Activated naive CD4-positive, alpha-beta T cell treated with anti-CD3 and anti-CD28 coated beads, Interleukin-2, amount 10 ng/mL, durations not matched to agents 7 days and 5 days (primary cell): ENCODE data around the gene P2RY8.
A peak's percentile ranks its signal among the peaks of the same experiment; 100 is the strongest.
"Not testable (repeated sequence)": the region's sequence is repeated elsewhere in the genome, so short reads cannot be mapped to it uniquely, and the experiment has no call there.

Experiments used
- CTCF ChIA-PET: fragments of 350-600 bp; sonication (Branson Sonifier 250); formaldehyde crosslinking; loops from one replicate; lab custom pipeline; 2021; ENCODE audit warnings: antibody characterized with exemption; lab: Charles Lee
- DNase-seq: peaks from one replicate; pipeline ENCODE4 v3.0.0-alpha.2; 2020
- H3K27ac Mint-ChIP-seq: one replicate; pipeline ENCODE4 v1.8.0; 2021; ENCODE audit warnings: mild to moderate bottlenecking, moderate library complexity, mixed read lengths
- H3K27me3 Mint-ChIP-seq: one replicate; pipeline ENCODE4 v1.8.0; 2021; ENCODE audit warnings: mild to moderate bottlenecking, mixed read lengths
- H3K36me3 Mint-ChIP-seq: one replicate; pipeline ENCODE4 v1.8.0; 2021; ENCODE audit warnings: mixed read lengths
- H3K4me1 Mint-ChIP-seq: one replicate; pipeline ENCODE4 v1.8.0; 2021; ENCODE audit warnings: mixed read lengths
- H3K4me3 Mint-ChIP-seq: one replicate; pipeline ENCODE4 v1.8.0; 2021; ENCODE audit warnings: mild to moderate bottlenecking, moderate library complexity, mixed read lengths
- H3K9me3 Mint-ChIP-seq: one replicate; pipeline ENCODE4 v1.8.0; 2021; ENCODE audit warnings: mixed read lengths

The P2RY8 gene

DNA sequence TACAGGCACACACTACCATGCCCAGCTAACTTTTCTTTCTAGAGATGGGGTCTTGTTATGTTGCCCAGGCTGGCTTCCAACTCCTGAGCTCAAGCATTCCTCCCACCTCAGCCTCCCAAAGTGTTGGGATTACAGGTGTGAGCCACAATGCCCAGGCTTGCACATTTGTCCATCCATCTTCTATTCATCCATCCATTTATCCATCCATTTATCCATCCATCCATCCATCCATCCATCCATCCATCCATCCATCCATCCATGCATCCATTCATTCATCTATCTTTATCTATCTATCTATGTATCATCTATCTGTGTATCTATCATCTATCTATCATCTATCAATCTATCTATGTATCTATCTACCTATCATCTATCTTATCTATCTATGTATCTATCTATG, 20.5 kb upstream of the P2RY8 start:
- DNase-seq, H3K27me3 Mint-ChIP-seq, CTCF ChIA-PET, H3K4me3 Mint-ChIP-seq: not testable (repeated sequence)
- Mint-ChIP-seq H3K36me3 (peaks cover 20% of the 10 kb centered on the region), H3K27ac (peak overlapping the region; percentile 68), H3K9me3 (peaks cover 16% of the 10 kb centered on the region), H3K4me1 (peaks cover 66% of the 10 kb centered on the region)

DNA sequence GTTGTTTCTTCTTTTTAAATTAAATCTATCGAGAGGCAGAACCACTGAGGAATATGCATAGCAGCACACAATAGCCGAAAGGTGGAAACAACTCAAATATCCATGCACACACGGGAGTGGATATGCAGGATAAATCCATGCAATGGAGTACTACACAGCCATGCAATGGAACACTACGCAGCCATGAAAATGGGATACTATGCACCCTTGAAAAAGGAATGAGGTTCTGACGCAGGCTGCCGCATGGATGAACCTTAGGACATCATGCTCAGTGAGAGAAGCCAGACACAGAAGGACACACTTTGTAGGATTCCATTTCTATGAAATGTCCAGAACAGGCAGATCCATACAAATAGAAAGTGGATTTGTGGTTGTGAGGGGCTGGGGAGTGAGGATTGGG, 18.4 kb upstream of the P2RY8 start:
- CTCF ChIA-PET = no interaction called here
- Mint-ChIP-seq H3K9me3 (peaks cover 25% of the 10 kb centered on the region), H3K4me3 (peak overlapping the region; percentile 41), H3K4me1 (peaks cover 69% of the 10 kb centered on the region), H3K27ac (peak overlapping the region; percentile 96), H3K36me3 (peaks cover 29% of the 10 kb centered on the region), H3K27me3 (peaks cover 10% of the 10 kb centered on the region)
- no peak for DNase-seq

DNA sequence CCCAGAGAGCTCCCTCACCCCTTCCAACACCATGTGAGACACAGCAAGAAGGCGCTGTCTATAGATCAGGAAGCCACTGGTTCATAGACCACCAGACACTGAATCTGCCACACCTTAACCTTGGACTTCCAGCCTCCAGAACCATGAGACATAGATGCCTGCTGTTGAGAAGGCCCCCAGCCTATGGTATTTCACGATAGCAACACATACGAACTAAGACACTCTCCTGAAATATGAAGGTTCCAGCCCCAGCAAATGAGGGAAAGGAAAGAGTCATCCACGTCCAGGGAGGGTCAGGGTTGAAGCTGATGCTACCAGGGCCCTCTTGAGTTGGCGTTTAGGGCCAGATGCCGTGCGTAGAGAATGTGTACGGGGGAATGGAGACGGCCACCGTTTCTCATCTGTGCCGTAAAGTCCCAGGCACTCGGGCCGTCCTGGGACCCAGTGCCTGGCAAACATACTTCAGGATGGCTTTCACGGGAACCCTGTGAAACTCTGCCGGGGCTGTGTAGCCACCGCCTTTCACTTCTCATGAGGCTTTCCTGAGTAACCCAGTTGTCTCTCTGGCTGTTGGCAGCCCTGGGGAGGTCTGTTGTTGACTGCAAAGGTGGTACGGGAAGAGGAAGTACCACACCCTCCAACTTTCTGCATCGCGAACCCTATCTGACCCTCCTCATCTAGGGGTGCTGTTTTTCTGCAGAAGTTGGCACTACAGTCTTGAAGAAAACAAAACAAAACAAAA, 17.7 kb upstream of the P2RY8 start:
- H3K36me3 Mint-ChIP-seq = peaks cover 29% of the 10 kb centered on the region
- H3K4me3 Mint-ChIP-seq = peak overlapping the region; percentile 41
- CTCF ChIA-PET = no interaction called here
- peak; percentile 82 for DNase-seq
- H3K27ac Mint-ChIP-seq = peak overlapping the region; percentile 96
- peaks cover 69% of the 10 kb centered on the region for H3K4me1 Mint-ChIP-seq
- peaks cover 25% of the 10 kb centered on the region for H3K9me3 Mint-ChIP-seq
- H3K27me3 Mint-ChIP-seq = peaks cover 10% of the 10 kb centered on the region

DNA sequence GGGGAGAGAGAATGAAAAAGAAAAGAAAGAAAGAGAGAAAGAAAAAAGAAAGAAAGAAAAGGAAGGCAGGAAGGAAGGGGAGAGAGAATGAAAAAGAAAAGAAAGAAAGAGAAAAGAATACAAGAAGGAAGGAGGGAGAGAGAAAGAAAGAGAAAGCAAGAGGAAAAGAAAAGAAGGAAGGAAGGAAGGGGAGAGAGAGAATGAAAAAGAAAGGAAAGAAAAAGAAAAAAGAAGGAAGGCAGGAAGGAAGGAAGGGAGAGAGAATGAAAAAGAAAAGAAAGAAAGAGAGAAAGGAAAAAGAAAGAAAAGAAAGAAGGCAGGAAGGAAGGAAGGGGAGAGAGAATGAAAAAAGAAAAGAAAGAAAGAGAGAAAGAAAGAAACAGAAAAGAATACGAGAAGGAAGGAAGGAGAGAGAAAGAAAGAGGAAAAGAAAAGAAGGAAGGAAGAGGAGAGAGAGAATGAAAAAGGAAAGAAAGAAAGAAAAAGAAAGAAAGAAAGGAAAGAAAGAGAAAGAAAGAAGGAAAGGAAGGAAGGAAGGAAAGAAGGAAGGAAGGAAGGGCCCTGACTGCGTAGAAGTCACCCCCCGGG, 15.1 kb upstream of the P2RY8 start:
- peaks cover 58% of the 10 kb centered on the region for H3K4me1 Mint-ChIP-seq
- DNase-seq = no peak
- CTCF ChIA-PET = no interaction called here

DNA sequence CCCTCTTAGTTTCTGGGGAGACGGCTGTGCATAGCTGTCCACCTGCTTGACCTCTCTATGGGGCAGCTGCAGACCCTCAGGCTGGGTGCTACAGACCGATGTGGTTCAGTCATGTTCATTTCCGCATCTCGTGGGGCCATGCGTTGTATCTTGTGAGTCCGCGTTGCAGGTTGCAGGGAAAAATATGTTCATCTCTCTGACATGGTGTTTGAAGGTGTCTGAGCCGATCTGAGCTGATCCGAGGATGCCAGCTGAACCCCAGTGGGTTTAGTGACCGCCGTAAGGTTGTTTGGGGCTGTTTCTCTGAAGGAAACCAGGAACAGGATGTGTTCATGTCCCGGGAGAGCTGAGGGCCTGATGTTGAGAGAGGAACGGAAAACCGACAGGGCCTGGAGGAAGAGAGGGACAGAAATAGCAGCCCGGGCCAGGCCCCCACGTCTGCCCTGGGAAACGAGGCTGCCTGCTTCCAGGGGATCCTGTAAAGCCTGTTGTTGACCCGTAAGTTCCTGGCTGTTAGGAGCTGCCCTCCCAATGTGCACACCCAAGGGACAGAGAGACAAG, 9.8 kb upstream of the P2RY8 start:
- peaks cover 22% of the 10 kb centered on the region for H3K4me1 Mint-ChIP-seq
- CTCF ChIA-PET = no interaction called here
- peaks cover 17% of the 10 kb centered on the region for H3K9me3 Mint-ChIP-seq
- H3K36me3 Mint-ChIP-seq = peaks cover 14% of the 10 kb centered on the region
- H3K27me3 Mint-ChIP-seq = peaks cover 4% of the 10 kb centered on the region
- no peak for DNase-seq
- H3K27ac Mint-ChIP-seq = no peak overlapping the region
- H3K4me3 Mint-ChIP-seq = no peak overlapping the region

More for the DNA sequence above, 15.1 kb upstream of the P2RY8 start:
- H3K4me3 Mint-ChIP-seq = no peak overlapping the region
- peaks cover 29% of the 10 kb centered on the region for H3K9me3 Mint-ChIP-seq
- peaks cover 33% of the 10 kb centered on the region for H3K36me3 Mint-ChIP-seq
- peak overlapping the region; percentile 82 for H3K27ac Mint-ChIP-seq
- peaks cover 10% of the 10 kb centered on the region for H3K27me3 Mint-ChIP-seq

DNA sequence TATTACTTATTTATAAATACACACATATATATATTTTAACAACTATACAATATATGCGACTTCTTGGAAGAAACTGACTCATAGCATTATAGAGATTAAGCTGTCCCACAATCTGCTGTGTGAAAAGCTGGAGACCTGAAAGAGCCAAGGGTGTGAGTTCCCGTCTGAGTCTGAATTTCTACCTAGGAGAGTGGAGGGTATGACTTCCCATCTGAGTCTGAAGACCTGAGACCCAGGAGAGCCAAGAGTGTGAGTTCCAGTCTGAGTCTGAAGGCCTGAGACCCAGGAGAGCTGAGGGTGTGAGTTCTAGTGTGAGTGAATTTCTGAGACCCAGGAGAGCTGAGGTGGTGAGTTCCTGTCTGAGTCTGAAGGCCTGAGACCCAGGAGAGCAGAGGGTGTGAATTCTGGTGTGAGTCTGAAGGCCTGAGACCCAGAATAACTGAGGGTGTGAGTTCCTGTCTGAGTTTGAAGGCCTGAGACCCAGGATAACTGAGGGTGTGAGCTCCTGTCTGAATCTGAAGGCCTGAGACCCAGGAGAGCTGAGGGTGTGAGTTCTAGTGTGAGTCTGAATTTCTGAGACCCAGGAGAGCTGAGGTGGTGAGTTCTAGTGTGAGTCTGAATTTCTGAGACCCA, 8.9 kb upstream of the P2RY8 start:
- no peak for DNase-seq
- Mint-ChIP-seq H3K4me1 (peaks cover 13% of the 10 kb centered on the region), H3K9me3 (peaks cover 16% of the 10 kb centered on the region), H3K27ac (peak overlapping the region; percentile 2), H3K36me3 (peaks cover 12% of the 10 kb centered on the region), H3K4me3 (no peak overlapping the region), H3K27me3 (no peaks in the 10 kb centered on the region)
- CTCF ChIA-PET = no interaction called here

DNA sequence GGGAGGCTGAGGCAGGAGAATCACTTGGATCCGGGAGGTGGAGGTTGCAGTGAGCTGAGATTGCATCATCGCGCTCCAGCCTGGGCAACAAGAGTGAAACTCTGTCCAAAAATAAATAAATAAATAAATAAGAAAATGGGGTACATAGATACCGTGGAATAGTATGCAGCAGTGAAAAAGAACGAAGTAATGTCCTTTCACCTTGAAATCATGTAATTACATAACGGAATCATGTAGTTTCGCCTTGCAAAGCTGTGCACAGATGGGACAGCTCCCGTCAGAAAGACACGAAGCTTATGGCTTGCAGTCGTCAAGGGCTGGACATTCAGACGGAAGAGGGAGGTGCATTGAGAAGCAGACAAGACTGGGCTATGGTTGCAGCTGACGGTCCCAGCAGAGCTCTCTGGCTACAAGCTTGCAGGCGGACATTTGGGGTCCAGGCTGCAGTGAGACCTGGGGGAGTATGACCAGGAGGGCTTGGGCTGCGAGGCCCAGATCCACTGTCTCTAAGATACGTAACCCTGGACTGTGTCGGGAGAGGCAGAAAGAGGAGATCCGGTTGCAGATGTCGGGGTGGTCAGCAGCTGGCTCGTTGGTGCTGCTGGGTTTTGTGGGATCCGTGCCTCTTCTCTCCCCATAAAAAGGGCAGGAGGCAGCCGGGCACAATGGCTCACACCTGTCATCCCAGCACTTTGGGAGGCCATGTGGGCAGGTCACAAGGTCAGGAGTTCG, 6.2 kb upstream of the P2RY8 start:
- Mint-ChIP-seq H3K27me3 (no peaks in the 10 kb centered on the region), H3K36me3 (peaks cover 7% of the 10 kb centered on the region), H3K4me1 (peaks cover 13% of the 10 kb centered on the region), H3K9me3 (peaks cover 10% of the 10 kb centered on the region), H3K4me3 (no peak overlapping the region), H3K27ac (no peak overlapping the region)
- CTCF ChIA-PET = no interaction called here
- no peak for DNase-seq

DNA sequence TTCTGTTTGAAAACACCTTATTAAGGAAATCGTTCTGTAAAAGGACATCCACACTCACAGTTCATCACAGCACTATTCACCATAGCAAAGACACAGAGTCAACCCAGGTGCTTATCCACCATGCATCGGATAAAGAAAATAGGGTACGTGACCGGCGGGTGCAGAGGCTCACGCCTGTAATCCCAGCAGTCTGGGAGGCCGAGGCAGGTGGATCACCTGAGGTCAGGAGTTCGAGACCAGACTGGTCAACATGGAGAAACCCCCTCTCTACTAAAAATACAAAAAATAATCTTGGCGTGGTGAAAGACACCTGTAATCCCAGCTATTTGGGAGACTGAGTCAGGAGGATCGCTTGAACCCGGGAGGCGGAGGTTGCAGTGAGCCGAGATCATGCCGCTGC, 2.2 kb upstream of the P2RY8 start:
- H3K27ac Mint-ChIP-seq = peak overlapping the region; percentile 78
- peaks cover 17% of the 10 kb centered on the region for H3K36me3 Mint-ChIP-seq
- H3K27me3 Mint-ChIP-seq, DNase-seq, H3K9me3 Mint-ChIP-seq, CTCF ChIA-PET: not testable (repeated sequence)
- H3K4me1 Mint-ChIP-seq = peaks cover 18% of the 10 kb centered on the region
- peak overlapping the region; percentile 47 for H3K4me3 Mint-ChIP-seq

DNA sequence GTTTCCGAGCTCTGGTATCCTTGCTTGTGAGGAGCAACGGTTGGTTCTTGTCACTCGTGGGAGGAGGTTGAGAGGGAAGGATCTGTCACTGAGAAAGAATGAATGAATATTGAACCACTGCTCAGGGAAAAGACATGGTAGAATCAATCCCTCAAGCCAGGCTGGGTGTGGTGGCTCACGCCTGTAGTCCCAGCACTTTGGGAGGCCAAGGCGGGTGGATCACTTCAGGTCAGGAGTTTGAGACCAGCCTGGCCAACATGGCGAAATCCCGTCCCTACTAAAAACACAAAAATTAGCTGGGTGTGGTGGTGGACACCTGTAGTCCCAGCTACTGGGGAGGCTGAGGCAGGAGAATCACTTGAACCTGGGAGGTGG, 718 bp upstream of the P2RY8 start:
- DNase-seq, CTCF ChIA-PET, H3K9me3 Mint-ChIP-seq, H3K27me3 Mint-ChIP-seq: not testable (repeated sequence)
- Mint-ChIP-seq H3K36me3 (peaks cover 21% of the 10 kb centered on the region), H3K4me1 (peaks cover 22% of the 10 kb centered on the region), H3K27ac (peak overlapping the region; percentile 100), H3K4me3 (peak overlapping the region; percentile 94)

DNA sequence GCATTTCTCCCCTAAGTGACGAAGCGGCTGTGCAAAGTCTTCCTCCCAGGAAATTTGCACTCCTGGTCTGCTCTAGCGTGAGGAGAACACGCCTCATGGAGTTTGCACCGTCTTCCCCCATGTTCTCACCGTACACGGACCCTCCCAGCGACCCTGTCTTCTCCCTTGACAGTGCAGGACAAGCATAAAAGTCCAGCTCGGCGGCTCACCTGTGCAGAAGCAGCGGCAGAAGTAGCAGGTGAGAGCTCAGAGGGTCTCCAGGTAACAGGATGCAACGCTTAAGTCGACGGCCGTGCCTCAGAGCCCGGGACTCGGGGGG, 314 bp downstream of the P2RY8 start:
- H3K4me1 Mint-ChIP-seq = peaks cover 26% of the 10 kb centered on the region
- no peak for DNase-seq
- peaks cover 25% of the 10 kb centered on the region for H3K36me3 Mint-ChIP-seq

DNA sequence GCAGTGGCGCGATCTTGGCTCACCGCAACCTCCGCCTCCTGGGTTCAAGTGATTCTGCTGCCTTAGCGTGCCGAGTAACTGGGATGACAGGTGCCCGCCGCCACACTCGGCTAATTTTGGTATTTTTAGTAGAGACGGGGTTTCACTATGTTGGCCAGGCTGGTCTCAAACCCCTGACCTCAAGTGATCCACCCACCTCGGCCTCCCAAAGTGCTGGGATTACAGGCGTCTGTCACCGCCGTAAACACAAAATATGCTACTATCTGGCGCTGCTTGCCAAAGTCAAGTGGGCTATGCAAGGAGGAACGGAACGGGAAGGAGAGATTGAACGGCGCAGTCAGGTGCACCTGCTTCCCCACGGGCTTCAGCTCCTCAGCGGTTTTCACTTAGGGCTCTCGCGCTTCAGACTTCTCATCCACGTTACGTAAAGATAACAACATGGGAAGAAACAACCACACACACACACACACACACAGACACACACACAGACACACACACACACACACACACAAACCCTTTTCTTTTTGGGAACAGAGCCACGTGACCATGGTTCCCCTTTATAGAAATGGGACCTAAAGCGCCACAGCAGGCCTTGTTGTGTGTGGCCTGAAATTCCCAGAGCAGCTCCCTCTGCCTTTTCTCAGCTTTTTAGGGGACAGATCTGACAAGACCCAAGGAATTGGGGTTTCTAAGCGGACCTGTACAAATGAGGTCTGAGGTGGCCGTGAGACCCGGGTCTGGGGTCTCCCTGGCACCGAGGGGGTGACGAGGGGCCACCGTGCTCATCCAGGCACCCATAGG, 1.5 kb downstream of the P2RY8 start:
- H3K4me3 Mint-ChIP-seq = peak overlapping the region; percentile 94
- peak overlapping the region; percentile 100 for H3K27ac Mint-ChIP-seq
- H3K4me1 Mint-ChIP-seq = peaks cover 26% of the 10 kb centered on the region
- DNase-seq = peak; percentile 68
- CTCF ChIA-PET = no interaction called here
- peaks cover 25% of the 10 kb centered on the region for H3K36me3 Mint-ChIP-seq
- H3K9me3 Mint-ChIP-seq = no peaks in the 10 kb centered on the region
- no peaks in the 10 kb centered on the region for H3K27me3 Mint-ChIP-seq

More for the DNA sequence above, 314 bp downstream of the P2RY8 start:
- CTCF ChIA-PET = no interaction called here
- peak overlapping the region; percentile 94 for H3K4me3 Mint-ChIP-seq
- H3K27me3 Mint-ChIP-seq = no peaks in the 10 kb centered on the region
- no peaks in the 10 kb centered on the region for H3K9me3 Mint-ChIP-seq
- peak overlapping the region; percentile 100 for H3K27ac Mint-ChIP-seq

DNA sequence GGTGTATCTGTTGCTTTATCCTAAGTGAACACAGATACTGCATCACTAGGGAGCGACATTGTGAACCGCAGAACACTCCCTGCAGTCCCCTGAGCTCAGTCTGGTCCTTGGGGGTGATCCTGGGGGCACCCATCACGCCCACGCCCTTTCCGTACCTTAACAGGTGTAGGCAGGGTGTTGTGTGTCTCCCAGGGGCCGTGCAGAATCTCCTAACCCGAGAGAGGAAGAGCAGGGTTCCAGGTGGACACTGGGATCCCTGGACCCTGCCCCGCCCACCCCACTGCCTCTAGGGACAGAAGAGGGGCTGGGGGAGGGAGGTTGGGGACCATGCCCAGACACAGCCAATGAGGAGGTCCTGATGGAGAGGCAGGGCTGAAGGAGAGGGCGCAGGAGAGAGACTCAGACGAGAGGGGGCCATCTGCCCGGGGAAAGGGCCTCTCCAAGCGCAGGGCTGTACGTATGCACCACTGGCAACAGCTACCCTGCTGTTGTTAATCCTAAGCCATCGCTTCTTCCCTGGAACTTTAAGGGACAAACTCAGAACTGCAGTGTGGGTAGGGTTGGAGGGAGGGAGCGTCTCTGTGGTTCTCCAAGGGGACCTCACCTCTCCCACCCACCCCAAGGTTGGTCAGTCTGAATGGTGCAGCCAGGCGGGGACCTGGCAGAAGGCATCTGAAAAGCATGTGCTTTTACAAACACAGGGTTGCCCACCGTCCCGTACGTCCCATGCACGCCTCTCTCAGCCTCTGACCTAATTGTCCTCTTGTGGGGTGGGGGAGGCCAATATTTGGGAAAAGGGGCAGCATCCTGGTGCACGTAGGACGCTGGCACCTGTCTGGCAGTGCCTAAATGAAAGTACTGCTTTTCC, 2.5 kb downstream of the P2RY8 start:
- peak; percentile 69 for DNase-seq
- CTCF ChIA-PET = no interaction called here

DNA sequence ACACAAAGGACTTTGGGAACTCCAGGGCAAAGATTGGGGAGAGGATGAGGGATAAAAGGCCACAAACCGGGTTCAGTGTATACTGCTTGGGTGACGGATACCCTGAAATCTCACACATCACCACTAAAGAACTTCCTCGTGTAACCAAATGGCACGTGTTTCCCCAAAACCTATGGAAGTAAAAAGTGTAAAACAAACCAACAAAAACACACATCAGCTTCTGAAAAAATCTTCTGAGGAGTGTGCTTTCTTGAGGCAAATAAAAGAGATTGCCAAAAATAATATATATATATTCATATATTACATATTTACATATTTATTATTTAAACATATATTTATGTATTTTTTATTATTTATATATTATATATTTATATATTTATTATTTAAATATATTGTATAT, 3.9 kb downstream of the P2RY8 start:
- Mint-ChIP-seq H3K27ac (peak overlapping the region; percentile 76), H3K4me1 (peaks cover 18% of the 10 kb centered on the region), H3K36me3 (peaks cover 25% of the 10 kb centered on the region), H3K9me3 (no peaks in the 10 kb centered on the region), H3K27me3 (no peaks in the 10 kb centered on the region), H3K4me3 (no peak overlapping the region)
- CTCF ChIA-PET = no interaction called here
- DNase-seq = no peak

More for the DNA sequence above, 2.5 kb downstream of the P2RY8 start:
- peak overlapping the region; percentile 100 for H3K27ac Mint-ChIP-seq
- peaks cover 26% of the 10 kb centered on the region for H3K4me1 Mint-ChIP-seq
- H3K9me3 Mint-ChIP-seq = no peaks in the 10 kb centered on the region
- H3K36me3 Mint-ChIP-seq = peaks cover 25% of the 10 kb centered on the region
- peak overlapping the region; percentile 94 for H3K4me3 Mint-ChIP-seq
- H3K27me3 Mint-ChIP-seq = no peaks in the 10 kb centered on the region
